HG02981 (cell line): ENCODE measurements around the gene ARSI.

Experiments
- ATAC-seq: cut with Tn5 transposase; IDR thresholded peaks from one replicate; pipeline ENCODE4 v1.9.1; 2021; ENCODE audit warnings: mild to moderate bottlenecking, moderate library complexity; ENCODE audit not compliant: unreplicated experiment

The ARSI gene

DNA sequence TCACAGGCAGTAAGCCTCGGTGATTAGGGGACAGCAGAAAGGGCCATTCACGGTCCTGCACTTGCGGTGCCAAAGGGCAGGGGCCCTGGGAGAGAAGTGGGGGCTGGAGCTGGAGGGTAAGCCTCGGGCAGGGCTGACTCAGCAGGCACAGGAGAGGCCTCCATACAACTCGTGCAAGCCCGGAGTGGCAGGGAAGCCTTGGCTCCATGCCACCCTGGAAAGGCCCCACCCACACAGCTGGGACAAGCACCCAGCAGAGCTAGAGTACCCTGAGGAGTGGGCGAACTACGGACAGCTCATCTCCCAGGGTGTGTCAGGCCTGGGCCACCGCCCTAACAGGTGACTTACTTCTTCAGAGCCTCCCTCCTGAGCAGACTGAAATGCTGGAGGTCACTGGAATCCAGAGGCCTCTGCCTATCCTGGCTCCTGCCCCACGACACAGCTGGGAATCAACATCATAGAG lies 7.5 kb downstream of the ARSI start:
- ATAC-seq = no peak

DNA sequence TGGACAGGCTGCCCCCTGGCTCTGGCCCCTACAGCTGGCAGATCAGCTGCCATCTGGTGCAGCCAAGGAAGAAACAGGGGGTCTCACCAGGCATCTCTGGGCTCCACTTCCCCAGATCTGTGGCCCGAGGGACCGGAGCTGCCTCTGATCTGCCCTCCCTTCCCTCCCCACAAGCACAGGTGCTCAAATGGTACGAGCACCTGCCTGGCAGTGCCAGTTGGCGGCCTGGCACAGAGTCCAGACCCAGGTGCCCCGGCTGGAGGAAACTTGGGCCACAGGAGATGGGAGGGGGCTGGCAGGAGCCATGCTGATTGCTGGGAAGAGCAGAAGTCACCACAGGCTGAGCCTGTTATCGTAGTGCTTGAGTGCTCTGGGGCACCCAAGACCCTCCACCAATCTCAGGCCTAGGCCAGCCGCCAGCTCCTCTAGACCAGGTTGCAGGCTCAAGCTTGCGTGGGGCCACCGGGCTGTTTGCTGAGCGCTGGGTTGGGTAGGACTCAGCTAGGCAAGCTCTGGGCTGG lies 8.1 kb downstream of the ARSI start:
- no peak for ATAC-seq

DNA sequence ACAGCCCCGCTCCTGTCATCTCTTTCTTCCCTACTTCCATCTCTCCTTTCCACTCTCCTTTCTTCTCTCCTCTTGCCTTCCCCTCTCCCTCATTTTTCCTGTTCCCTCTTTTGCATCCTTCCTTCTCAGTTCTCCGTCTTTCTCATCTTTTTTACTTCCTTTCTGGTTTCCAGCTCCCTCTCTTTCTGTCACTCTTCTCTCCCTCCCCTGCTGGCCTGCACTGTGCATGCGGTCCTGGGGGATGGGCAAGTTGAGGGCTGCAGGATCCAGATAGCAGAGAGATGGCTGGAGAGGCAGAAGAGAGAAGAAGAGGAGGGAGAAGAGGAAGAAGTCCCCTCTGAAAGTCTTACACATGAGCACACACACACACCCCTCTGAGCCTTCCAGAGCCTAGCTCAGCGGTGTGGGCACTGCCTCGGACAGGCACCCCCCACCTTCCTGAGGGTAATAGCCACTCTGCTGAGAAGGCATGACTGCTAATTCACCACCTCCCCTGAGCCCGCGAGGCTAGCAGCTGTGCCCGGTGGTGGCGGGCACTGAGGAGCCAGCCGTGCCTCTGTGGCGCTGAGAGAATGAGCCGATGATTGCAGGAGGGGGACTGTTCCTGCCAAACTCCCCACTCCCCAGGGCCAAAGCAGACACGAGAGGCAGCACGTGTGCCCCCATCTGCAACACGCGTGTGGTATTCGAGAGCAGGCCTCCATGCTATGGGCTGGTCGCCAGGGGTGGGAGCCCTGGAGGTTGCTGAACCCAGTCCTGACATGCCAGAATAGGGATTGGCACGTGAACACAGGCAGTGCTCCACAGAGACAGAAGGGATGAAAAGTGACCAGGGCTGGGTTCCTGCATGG lies 9.4 kb downstream of the ARSI start:
- ATAC-seq = no peak

DNA sequence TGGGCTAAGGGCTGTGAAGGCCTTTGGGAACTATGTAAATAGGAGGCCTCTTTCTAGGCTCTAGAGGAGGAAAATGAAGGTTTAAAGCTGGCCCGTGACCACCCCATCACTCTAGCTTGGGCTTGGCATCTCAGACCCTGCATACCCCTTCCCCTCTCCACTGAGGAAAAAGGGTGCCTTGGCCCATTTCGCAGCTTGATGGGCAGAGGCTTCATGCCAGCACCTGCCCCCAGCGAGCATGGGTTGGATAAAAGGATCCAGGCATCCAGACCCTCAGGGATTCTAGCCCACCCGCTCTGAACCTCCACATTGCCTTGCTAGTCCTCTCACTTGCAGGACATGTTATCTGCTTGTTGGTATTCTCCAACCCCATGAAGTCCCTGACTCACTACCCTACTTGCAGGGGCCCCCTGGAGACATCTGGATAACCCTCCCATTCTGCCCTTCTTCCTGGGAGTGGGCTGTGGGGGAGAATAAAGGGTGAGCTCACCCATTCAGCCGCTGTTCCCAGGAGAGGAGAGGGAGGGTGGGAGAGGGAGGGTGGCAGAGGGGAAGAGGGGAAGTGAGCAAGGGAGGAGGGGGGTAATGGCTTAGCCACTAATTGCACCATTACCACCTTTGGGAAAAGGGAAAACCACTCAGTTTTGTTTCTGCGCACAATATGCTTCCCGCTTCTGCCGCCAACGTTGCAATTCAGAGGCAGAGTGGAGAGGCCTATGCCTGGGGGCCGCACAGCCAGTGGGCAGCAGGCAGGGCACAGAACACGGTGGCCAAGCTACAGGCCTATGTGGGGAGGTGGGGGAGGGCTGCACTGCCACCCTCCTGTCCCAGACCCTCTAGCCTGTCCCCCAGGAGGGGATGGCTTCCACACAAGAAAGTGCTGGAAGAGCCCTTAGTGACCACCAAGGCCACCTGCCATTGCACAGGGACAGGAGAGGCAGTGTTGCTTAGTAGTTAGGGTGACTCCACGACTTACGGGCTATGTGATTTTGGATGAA lies 11.0 kb downstream of the ARSI start:
- no peak for ATAC-seq

DNA sequence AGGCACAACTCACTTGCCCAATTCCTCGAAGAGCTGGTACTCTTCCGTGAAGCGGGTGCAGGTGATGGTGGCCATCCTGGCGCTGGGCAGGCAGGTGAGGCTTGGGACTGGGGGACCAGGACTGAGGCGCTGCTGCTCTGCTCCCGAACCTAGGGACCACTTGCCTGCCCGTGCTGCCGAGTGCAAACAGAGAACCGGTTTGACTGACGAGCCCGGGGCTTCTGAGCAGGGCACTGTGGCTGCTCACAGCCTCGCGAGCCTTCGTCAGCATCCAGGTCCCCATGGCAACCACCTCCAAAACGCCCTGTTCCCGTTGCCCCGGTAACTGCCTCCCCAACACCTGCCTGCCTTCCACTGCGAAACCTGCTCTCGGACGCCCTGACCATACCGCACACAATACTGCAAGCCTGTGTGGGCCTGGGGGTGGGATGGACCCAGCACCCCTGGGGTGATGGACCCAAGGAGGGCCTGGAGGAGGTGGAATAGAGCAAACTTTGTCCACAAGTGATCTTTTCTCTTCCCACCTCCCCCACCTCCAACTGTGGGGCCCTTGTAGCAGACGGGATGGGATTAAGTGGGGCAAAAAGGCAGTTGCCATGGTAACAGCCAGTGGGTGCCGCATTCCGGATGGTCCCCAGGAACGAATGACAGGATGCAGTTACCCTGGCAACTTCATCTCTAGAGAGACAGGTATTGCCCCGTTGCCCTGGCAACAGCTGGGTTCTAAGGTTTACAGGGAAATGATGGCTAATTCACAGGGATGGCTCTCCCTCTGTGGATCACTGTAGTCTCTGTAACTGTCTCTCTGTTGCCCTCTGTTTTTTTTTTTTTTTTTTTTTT lies 12.9 kb downstream of the ARSI start, which contains the start of gene CAMK2A:
Gene CAMK2A (minus strand): TSS at position 223 of the 840 bp plus-strand sequence. CDS start 148 bp downstream, at position 75.
- no peak for ATAC-seq

DNA sequence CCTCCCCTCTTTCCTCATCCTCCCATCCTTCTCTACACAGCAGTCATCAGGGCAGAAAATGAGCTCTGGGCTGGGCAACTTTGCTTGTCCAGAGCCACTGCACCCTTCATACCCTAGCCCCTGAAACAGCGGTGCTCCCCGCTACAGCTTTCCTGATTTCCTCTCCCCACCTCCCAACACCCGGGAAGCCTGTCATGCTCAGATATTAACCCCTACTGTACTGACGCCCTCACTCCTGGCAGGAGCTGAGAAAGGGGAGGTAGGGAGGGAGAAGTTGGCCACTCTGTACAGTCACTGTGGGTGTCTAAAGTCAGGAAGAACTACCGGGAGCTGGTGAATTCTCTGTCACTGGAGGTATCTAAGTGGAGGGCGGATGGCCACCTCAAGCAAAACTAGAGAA lies 13.9 kb downstream of the ARSI start:
- no peak for ATAC-seq

DNA sequence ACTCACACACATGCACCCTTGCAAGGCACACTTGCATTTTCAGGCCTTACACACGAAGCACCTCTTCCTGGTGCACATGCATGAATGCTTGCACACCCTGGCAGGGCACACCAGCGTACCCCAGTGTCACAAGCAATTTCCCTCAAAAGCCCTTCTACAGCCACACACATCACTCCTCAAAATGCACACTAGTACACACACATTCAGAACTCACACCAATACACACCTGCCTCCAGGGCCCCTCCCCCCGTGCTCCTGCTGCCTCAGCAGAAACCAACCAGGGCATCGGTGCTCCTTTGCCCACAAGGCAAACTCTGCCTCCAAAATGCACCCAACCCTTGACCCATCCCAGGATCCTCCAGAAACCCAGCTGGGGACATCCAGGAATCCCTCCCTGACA lies 14.3 kb downstream of the ARSI start:
- ATAC-seq = no peak

DNA sequence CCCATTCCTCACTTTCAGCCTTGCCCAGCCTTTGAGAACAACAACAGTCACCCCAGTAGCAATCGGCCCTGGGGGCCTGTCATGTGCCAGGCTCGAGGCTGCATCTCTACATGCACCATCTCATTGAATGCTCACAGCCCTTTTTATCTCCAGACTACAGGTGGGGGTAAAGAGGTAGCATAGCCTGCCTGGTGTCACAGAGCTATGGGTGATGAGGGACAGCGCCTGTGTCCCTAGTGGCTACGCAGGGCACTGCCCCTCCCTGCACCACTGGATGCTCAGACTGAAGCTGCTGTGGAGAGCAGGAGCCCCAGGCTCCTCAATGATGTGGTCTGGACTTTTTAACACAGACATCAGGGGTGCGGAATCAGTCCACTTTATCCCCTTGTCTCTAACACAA lies 15.9 kb downstream of the ARSI start:
- ATAC-seq = peak; percentile 58

DNA sequence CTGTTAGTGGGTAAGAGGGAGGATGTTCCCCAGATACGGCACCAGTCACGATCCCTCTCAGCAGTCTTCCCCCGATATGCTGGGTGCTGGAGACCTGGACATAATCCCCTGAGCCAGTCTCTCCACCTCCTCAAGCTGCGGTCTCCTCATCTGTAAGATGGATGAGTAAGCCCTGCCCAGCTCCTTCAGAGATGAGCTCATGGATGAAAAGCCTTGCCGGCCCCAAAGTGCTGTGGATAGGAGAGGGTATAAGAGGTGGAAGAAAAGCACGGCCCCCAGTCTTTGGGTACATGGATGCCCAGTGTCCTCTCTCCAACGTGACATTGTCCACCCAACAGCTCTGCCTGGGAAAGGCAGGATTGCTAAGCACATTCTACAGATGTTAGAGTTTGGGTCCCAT lies 17.6 kb downstream of the ARSI start:
- no peak for ATAC-seq

DNA sequence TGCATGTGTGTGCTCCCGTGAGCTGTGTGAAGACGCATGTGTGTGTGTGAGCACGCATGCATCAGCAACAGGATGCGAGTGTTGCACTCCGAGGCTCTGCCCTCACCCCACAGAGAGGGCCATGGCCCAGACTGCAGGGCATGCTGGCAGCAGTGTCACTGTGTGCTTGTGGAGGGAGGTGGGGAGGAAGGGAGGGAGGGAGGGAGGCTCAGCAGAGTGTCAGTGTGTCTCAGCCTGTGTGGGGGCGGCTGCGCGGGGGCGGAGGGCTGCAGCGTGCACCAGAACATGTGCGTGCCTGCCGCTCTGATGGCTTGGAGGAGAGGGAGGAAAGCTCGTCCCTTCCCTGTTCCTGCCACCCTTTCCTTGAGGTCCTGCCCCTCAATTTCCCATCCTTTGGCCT lies 18.4 kb downstream of the ARSI start:
- no peak for ATAC-seq

DNA sequence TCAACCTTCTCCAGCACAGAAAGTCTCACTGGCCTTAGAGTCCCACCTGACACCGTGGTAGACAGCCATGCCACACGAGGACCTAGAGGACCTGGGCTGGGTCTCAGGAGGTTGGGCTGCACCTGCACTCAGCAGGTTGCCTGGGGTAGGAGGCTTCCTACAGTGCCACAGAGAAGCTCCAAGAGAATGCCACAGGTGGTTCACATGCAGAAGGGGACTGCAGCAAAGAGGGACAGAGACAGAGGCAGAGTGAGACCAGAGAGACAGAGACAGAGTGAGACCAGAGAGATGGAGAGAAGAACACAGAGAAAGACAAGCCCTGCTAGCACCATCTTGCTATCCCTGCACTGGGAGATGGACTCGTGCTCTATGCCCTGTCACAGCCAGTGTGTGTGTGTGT lies 18.8 kb downstream of the ARSI start:
- ATAC-seq = no peak

DNA sequence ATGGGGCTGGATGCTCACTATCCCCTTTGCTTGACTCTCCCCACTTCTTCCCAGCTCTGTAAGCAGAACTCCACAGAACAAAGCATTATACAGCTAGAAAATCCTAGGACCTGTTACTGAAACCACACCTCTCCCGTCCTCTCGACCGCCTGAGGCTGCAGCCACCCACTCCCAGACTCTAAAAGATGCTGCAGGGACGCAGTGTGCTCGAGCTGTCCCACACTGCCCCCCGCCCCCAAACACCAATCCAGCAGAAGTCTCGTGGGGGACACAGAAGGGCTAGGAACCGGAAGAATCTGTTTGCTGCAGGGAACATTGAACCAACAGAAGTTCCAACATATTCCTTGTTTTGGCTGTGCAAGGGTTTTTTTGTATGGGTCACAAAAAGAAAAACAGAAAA lies 20.7 kb downstream of the ARSI start:
- no peak for ATAC-seq

DNA sequence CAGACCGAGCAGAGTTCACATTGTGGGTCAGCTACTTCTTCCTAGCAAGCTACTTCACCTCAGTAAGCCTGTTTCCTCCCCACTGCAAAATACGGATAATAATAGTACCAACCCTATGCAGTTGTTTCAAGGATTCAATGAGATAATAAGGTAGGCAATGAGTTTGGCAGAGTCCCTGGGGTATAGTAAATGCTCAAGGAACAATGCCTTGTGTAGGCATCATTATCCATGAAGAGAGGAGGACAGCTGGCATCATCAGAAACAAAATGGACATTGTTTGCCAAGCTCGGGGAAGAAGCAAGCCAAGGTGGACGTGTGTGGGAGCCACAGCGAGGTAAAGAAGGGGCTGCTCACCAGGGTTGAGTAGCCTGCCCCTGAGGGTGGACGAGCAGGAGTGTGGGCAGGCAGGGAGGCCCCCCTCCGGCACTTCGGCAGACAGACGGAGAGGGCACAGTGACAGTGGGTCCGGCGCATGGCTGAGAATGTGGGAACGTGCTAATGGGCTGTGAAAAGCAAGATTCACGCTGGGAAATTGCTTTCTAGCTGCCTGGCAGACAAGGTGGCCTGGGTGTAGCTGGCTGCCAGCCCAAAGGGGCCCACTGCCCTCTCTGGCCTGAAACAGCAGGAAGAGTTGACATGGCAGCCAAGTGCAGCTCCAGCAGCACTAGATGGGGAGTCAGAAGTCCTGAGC lies 23.2 kb downstream of the ARSI start:
- no peak for ATAC-seq

DNA sequence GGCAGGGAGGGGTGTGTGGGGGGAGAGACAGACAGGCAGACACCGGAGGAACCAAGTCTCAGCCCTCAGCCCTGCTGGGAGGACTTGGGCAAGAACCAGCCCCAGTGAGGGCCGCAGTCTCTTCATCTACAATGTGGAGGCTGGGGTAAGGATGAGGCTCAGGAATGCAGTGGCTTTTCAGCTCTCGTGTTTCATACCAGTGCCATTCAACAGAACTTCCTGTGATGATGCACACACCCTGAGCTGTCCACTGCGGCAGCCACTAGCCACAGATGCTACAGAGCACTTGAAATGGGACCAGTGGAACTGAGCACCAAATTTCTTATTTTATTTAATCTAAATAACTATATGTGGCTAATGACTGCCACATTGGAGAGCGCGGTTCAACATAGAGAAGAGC lies 23.8 kb downstream of the ARSI start:
- ATAC-seq = no peak

DNA sequence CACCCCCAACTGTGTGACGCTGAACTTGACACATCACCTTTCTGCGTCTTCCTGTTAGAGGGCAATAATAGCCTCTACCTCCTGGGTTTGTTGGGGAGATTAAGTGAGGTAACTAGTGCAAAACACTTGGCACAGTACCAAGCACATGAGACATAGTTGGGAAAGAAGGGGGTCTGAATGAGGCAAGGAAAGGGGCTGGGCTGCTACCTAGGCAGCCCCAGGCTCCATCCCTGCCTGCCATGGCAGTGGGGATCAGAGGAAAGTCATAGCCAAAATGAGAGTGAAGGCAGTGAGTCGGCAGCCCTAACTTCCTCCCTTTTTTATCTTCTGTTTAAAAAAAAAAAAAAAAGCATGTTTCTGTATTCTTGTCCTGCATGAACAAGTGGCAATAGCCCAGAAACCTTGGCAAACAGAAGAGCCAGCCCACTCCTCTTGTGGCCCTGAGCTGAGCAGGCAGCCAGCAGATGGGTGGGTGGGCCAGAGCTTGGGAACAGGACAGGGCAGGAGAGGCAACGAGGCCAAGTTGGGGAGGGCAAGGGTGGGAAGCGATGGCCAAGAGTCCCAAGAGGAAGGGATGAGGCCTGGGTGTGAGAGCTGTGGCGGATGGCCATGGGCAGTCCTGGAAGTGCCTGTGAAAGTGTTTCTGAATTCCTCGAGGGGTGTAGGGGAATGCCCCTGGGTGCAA lies 24.5 kb downstream of the ARSI start:
- ATAC-seq = no peak

DNA sequence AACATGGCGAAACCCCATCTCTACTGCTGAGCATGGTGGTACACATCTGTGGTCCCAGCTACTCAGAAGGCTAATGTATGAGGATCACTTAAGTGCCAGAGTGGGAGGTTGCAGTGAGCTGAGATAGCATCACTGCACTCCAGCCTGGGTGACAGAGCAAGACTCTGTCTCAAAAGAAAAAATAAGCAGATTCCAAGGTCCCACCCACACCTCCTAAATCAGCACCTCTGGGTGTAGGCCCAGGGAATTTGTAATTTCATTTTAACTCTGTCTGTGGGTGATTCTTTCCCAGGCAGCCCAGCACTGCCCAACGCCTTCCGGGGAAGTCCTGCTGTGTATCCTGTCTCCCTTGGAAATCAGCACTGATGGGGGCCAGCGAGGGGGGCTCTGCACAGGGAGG lies 25.7 kb downstream of the ARSI start:
- ATAC-seq = no peak

DNA sequence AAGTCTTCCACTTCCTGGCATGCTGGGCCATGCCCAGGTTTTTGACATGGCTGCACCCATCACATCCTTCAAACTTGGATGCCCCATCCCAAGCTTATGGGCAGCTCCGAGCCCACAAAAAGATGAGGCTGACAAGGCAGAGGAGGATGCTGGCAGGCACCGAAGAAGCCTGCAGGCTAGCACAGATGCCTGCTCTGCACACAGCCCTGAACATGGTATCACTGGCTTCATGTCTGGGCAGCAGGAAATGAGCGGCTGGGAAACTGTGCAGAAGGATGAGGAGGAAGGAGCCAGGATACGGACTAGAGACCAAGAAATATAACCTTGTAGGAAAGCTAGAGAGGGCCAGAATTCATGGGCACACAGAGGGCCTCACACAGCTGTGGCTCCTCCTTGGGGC lies 27.9 kb downstream of the ARSI start:
- no peak for ATAC-seq

DNA sequence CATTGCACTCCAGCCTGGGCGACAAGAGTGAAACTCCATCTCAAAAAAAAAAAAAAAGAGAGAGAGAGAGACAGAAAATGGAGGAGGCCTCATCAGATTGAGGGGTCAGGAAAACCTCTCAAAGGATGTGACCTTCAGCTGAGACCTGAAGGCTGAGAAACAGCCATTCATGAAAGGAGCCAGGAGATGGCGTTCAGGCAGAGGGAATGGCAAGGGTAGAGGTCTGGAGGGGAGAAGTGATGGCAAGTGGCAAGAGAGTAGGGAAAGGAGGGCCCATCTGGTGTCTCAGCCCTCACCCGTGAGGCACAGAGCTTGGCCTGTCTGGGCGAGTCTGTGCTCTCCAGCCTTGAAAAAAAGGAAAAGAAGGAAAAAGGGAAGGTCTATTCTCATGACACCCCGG lies 30.2 kb downstream of the ARSI start:
- no peak for ATAC-seq

DNA sequence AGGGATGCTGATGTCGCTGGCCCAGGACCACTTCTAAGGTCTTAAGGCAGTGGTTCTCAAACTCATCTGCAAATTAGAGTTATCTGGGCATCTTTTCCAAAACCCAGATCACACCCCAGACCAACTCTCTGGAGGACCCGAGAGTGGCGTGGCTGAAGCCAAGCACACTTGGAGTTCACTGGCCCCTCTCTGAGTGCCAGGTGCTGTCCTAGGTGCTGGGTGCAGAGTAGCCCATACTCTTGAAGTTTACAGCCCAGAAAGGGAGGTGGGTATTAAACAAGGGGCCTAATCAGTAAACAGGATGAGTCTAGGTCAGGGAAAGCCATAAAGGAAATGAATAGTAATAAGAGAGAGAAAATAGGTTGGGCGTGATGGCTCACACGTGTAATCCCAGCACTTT lies 30.8 kb downstream of the ARSI start:
- ATAC-seq = no peak
